Kidney (tissue), 14 donors: Measurements from ENCODE around the gene UBXN10. TPM values are rescaled to one million over a fixed set of nuclear protein-coding genes. Genes with fewer than 3 reads are reported as not detected.

Experiments
- DNase-seq, 5 donors: peaks; one replicate each; pipeline ENCODE4 v3.0.0-alpha.2; 2013 to 2020
- FAIRE-seq: peaks from 2 replicates; lab custom pipeline; 2012; peaks lifted over from hg19 to GRCh38; lab: Jason Lieb, UNC
- H3K27ac ChIP-seq, 2 donors: one replicate each; pipeline ENCODE4 v1.7.0; 2013; ENCODE audit warnings: low read depth in 2 of 2, low read length in 2 of 2, inconsistent platforms in 1 of 2
- H3K27me3 ChIP-seq: one replicate; pipeline ENCODE4 v1.7.1; 2013; ENCODE audit warnings: low read length, inconsistent platforms; ENCODE audit not compliant: control insufficient read depth, insufficient read depth
- H3K36me3 ChIP-seq, 3 donors: one replicate each; pipeline versions ENCODE4 v1.7.0 to v1.7.1; 2013; ENCODE audit warnings: low read length in 3 of 3, control low read depth in 1 of 3, inconsistent platforms in 1 of 3; ENCODE audit not compliant: insufficient read depth in 3 of 3, control insufficient read depth in 2 of 3
- H3K4me1 ChIP-seq, 3 donors: one replicate each; pipeline versions ENCODE4 v1.7.0 to v1.7.1; 2013; ENCODE audit warnings: low read length in 3 of 3, inconsistent platforms in 1 of 3, low read depth in 1 of 3; ENCODE audit not compliant: control insufficient read depth in 2 of 3, insufficient read depth in 2 of 3
- H3K4me3 ChIP-seq, 3 donors: one replicate each; pipeline versions ENCODE4 v1.7.0 to v1.8.1; 2013; ENCODE audit warnings: low read length in 3 of 3, control low read depth in 1 of 3, inconsistent platforms in 1 of 3
- H3K9ac ChIP-seq, 3 donors: one replicate each; pipeline versions ENCODE4 v1.7.0 to v1.7.1; 2013; ENCODE audit warnings: low read length in 3 of 3, control low read depth in 1 of 3, inconsistent platforms in 1 of 3
- H3K9me3 ChIP-seq, 3 donors: one replicate each; pipeline versions ENCODE4 v1.7.0 to v1.7.1; 2013; ENCODE audit warnings: low read length in 3 of 3, control low read depth in 1 of 3, inconsistent platforms in 1 of 3; ENCODE audit not compliant: control insufficient read depth in 2 of 3, insufficient read depth in 1 of 3
- intact Hi-C: fragments of 100-400 bp; cut with DNase I; formaldehyde crosslinking; loops from one replicate; pipeline ENCODE4 v1.11.1; 2022
- polyA plus RNA-seq: library from polyadenylated mRNA; stranded (reverse); fragments of 350-450 nt; fragmentation: Illumina TruSeq; extraction: RNeasy Lipid Tissue Mini Kit (QIAGEN cat#74804); gene quantifications from one replicate; pipeline ENCODE4 v1.2.3, GENCODE V29; 2014; ENCODE audit warnings: low read depth, low replicate concordance; ENCODE audit not compliant: insufficient read depth
- total RNA-seq: library from RNA; stranded (reverse); fragmentation: NEBNext Ultra II Directional; extraction: Animal tissue kit (Norgen Biotek cat#: 25700); gene quantifications from one replicate; pipeline ENCODE4 v1.2.1, GENCODE V29; 2021
- TF ChIP-seq, protein P1 (sequence below): IDR thresholded peaks from 3 replicates; pipeline ENCODE4 v1.5.1; 2012; ENCODE audit warnings: mild to moderate bottlenecking, moderate library complexity, borderline replicate concordance; ENCODE audit not compliant: insufficient read depth; ENCODE audit errors: extremely low read depth
- donor health status: control.
- donor health status: control.
- donor health status: control.
- donor health status: control.
- donor health status: control.
- donor health status: DM: yes; HTN: yes; CAD: no.
- donor health status: Normal renal cell carcinoma (clear cell type).

Gene UBXN10
- total and polyA plus RNA-seq, 2 donors from 2014 or later, result 2.3 to 12.6 TPM

DNA sequence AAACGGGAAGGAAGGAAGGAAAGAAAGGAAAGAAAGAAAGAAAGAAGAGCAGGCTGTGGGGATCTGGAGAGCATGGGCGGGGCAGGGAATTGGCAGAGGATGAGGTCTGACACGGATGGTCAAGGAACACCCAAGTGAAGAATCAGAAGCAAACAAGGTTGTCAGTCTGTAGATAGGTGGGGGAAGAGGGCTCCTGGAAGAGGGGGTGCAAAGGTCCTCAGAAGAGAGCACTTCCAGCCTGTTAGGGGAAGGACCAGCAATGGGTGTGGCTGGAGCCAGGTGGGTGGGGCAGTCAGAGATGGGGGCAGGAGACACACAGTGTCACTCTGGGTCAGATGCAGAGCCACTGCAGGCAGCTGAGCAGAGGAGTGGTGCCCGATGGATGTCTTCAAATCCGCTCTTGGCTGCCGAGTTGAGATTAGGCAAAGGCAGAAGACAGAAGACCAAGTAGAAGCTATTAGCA lies 11.5 kb downstream of the UBXN10 start:
- Histone ChIP-seq H3K9me3 (no peaks in the 10 kb centered on the region), H3K9ac (no peak overlapping the region), H3K27me3 (no peaks in the 10 kb centered on the region), H3K36me3 (no peaks in the 10 kb centered on the region), H3K27ac (no peak overlapping the region), H3K4me3 (no peak overlapping the region), H3K4me1 (no peaks in the 10 kb centered on the region)
- FAIRE-seq (no peak), DNase-seq (no peak)
- TF ChIP-seq, protein P1, sequence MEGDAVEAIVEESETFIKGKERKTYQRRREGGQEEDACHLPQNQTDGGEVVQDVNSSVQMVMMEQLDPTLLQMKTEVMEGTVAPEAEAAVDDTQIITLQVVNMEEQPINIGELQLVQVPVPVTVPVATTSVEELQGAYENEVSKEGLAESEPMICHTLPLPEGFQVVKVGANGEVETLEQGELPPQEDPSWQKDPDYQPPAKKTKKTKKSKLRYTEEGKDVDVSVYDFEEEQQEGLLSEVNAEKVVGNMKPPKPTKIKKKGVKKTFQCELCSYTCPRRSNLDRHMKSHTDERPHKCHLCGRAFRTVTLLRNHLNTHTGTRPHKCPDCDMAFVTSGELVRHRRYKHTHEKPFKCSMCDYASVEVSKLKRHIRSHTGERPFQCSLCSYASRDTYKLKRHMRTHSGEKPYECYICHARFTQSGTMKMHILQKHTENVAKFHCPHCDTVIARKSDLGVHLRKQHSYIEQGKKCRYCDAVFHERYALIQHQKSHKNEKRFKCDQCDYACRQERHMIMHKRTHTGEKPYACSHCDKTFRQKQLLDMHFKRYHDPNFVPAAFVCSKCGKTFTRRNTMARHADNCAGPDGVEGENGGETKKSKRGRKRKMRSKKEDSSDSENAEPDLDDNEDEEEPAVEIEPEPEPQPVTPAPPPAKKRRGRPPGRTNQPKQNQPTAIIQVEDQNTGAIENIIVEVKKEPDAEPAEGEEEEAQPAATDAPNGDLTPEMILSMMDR, result no peak
- intact Hi-C loops, result no loop called here

DNA sequence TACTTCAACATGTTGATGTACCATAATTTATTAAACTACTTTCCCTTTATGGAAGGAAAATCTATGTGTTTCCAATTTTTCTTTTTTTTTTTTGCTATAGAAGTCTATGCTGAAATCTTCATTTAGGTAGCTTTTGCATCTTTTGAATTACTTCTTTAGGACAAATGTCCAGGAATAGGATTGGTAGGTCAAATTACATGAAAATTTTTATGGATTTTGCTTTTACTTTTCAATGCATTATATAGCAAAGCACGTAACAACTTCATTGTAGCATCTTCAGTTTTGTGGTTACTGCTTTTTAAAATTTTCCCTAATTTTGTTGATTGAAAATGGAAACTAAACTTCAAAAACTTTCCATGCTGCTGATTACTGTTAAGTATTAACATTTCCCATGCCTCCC lies 12.4 kb downstream of the UBXN10 start:
- no peaks in the 10 kb centered on the region for H3K9me3 ChIP-seq
- FAIRE-seq (no peak), DNase-seq (no peak)
- no peak overlapping the region for H3K27ac ChIP-seq
- H3K9ac ChIP-seq, result no peak overlapping the region
- H3K4me3 ChIP-seq, result no peak overlapping the region
- no peaks in the 10 kb centered on the region for H3K36me3 ChIP-seq
- intact Hi-C loops, result no loop called here
- TF ChIP-seq, protein P1, result no peak
- no peaks in the 10 kb centered on the region for H3K4me1 ChIP-seq
- no peaks in the 10 kb centered on the region for H3K27me3 ChIP-seq

DNA sequence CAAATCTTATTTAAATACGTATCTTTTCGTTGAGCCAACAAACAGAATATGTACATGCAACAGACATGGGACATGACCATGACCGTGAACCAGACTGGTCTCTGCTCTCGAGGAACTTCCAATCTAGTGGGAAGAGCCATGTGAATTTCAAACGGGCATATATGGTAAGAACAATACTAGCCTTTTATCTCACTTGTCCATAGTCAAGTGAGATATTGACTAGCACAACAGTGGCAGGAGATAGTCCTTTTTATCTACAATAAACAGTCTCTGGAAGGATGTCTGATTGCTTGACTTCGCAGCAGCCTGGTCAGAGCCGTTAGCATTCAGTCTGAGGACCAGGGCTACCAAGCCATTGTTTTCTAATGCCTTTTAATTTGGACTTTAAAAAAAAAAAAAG lies 13.0 kb downstream of the UBXN10 start:
- Histone ChIP-seq H3K4me3 (no peak overlapping the region), H3K4me1 (no peaks in the 10 kb centered on the region), H3K36me3 (no peaks in the 10 kb centered on the region), H3K27me3 (no peaks in the 10 kb centered on the region), H3K9ac (no peak overlapping the region), H3K27ac (no peak overlapping the region), H3K9me3 (no peaks in the 10 kb centered on the region)
- no peak for DNase-seq
- intact Hi-C loops, result no loop called here
- FAIRE-seq, result no peak
- TF ChIP-seq, protein P1, result no peak

DNA sequence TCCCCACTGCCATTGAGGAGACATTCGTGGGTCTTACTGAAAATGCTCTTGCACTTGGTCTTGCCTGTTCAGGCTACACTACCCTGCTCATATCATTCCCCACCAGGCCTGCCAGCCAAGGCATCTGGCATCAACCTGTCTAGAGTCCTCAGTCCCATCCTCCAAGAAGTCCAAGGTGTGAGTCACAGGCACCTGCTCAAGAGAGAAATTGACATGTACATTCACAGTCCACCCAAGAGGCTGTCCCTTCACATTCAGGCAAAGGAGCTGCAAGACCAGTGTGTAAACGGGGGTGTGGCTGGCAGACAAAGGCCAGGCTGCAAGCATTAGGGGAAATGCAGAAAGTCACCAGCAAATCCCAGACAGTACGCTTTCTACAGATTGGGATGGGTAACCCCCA lies 13.5 kb downstream of the UBXN10 start:
- Histone ChIP-seq H3K36me3 (no peaks in the 10 kb centered on the region), H3K4me3 (no peak overlapping the region), H3K27ac (no peak overlapping the region), H3K27me3 (no peaks in the 10 kb centered on the region), H3K4me1 (no peaks in the 10 kb centered on the region), H3K9ac (no peak overlapping the region), H3K9me3 (no peaks in the 10 kb centered on the region)
- FAIRE-seq (no peak), DNase-seq (no peak)
- TF ChIP-seq, protein P1, result no peak
- intact Hi-C loops, result no loop called here
